Karpas-422 (cell line): ENCODE results near the gene INMT. TPM values are rescaled to one million over a fixed set of nuclear protein-coding genes. Genes with fewer than 3 reads are reported as not detected.

Experiments
- DNase-seq: peaks from one replicate; pipeline ENCODE4 v3.0.0-alpha.2; 2015
- H2AFZ ChIP-seq: fragments of 200-600 bp; sonication (generic); 2 replicates; pipeline ENCODE4 v1.6.1; 2014; ENCODE audit warnings: antibody characterized with exemption, low read length, mixed read lengths
- H3K27ac ChIP-seq: fragments of 200-600 bp; sonication (generic); 2 replicates; pipeline ENCODE4 v1.5.1; 2014; ENCODE audit warnings: mild to moderate bottlenecking, low read length, moderate library complexity
- H3K27me3 ChIP-seq: fragments of 200-600 bp; sonication (generic); 2 replicates; pipeline ENCODE4 v1.6.1; 2014; ENCODE audit warnings: low read length, mixed read lengths
- H3K36me3 ChIP-seq: fragments of 200-600 bp; sonication (generic); 2 replicates; pipeline ENCODE4 v1.6.1; 2014; ENCODE audit warnings: low read length, mixed read lengths; ENCODE audit not compliant: insufficient read depth
- H3K4me1 ChIP-seq: fragments of 200-600 bp; sonication (generic); 2 replicates; pipeline ENCODE4 v1.6.1; 2014; ENCODE audit warnings: mild to moderate bottlenecking, low read length, mixed read lengths
- H3K4me2 ChIP-seq: fragments of 200-600 bp; sonication (generic); 2 replicates; pipeline ENCODE4 v1.6.1; 2014; ENCODE audit warnings: low read length, low read depth, mild to moderate bottlenecking; ENCODE audit not compliant: poor library complexity, severe bottlenecking
- H3K4me3 ChIP-seq: fragments of 200-600 bp; sonication (generic); 2 replicates; pipeline ENCODE4 v1.5.1; 2014; ENCODE audit warnings: mild to moderate bottlenecking, antibody characterized with exemption, low read length, mixed read lengths
- H3K79me2 ChIP-seq: fragments of 200-600 bp; sonication (generic); 2 replicates; pipeline ENCODE4 v1.6.1; 2014; ENCODE audit warnings: mild to moderate bottlenecking, low read length, mixed read lengths
- H3K9ac ChIP-seq: fragments of 200-600 bp; sonication (generic); 2 replicates; pipeline ENCODE4 v1.6.0; 2014; ENCODE audit warnings: low read length
- H3K9me2 ChIP-seq: fragments of 200-600 bp; sonication (generic), shearing (Covaris generic); replicated peaks from 2 replicates; pipeline ENCODE4 v1.6.0; 2014; ENCODE audit warnings: mild to moderate bottlenecking, low read length, moderate library complexity; ENCODE audit not compliant: insufficient read depth
- H3K9me3 ChIP-seq: fragments of 300-700, 200-600 bp; sonication (generic); 2 replicates; pipeline ENCODE4 v1.6.1; 2014; ENCODE audit warnings: low read length, mixed read lengths
- H4K20me1 ChIP-seq: fragments of 200-600 bp; sonication (generic); 2 replicates; pipeline ENCODE4 v1.6.1; 2014; ENCODE audit warnings: mild to moderate bottlenecking, antibody characterized with exemption, low read length, low read depth; ENCODE audit not compliant: insufficient read depth
- total RNA-seq: library from RNA; depleted of rRNA; stranded (reverse); fragments of >200 nt; shearing (Covaris generic); gene quantifications from 2 replicates; pipeline ENCODE4 v1.2.3, GENCODE V29; 2014; ENCODE audit warnings: low replicate concordance

The INMT gene
- total RNA-seq, 1 experiment from 2014 or later = not detected

DNA sequence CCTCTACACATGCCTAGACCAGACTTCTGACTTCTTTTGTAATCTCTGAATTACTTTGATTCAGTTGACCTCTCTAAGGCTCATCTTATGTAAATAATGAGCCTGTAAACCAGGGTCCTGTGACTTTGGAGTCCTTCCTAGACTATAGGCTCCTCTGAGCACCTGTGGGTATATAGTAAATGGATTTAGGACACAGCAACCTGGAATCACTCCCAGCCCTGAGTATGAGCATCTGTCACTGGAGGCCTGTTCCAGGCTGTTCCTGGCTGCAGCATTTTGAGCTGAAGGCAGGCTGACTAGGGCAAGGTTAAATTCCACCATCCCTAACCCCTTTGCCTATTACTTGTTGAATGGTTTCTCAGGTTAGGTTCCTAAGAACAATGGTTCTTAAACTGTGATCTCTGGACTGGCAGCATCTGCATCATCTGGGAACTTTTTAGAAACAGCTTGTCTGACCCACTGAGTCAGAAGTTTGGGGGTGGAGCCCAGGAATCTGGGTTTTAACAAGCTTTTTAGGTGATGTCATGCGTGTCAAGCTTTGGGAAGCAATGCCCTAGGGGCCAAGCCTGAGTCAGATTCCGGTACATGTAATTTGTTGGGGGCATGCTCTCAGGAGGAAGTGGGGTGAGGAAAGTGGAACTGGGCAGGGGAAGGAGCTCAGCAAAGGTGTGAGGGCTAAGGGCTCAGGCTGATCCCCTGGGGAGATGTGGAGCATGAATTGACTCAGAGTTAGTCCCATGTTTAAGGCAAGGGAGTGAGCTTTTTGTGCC, 47.5 kb downstream of the INMT start:
- peak; percentile 80 for DNase-seq

GRCh38 chr7:30799976-30800661, 48.2 kb downstream of the INMT start:
- no peak for DNase-seq
- H2AFZ ChIP-seq = no peak overlapping the region
- no peaks in the 10 kb centered on the region for H3K9me3 ChIP-seq
- H3K4me1 ChIP-seq = peaks cover 51% of the 10 kb centered on the region
- no peaks in the 10 kb centered on the region for H3K36me3 ChIP-seq
- 0 out of 2 replicates have a peak, but pooled peaks cover 5% of the 10 kb centered on the region for H4K20me1 ChIP-seq
- H3K27me3 ChIP-seq = no peaks in the 10 kb centered on the region
- H3K27ac ChIP-seq = peak overlapping the region; percentile 54; the same call in 1 of the 2 replicates
- no peaks in the 10 kb centered on the region for H3K79me2 ChIP-seq
- H3K4me2 ChIP-seq = peak overlapping the region; percentile 60
- H3K9ac ChIP-seq = no peak overlapping the region
- no peak overlapping the region for H3K4me3 ChIP-seq
- H3K9me2 ChIP-seq = no peaks in the 10 kb centered on the region

More for the DNA sequence above, 47.5 kb downstream of the INMT start:
- Histone ChIP-seq H3K4me1 (peaks cover 52% of the 10 kb centered on the region), H3K9me3 (no peaks in the 10 kb centered on the region), H3K9me2 (no peaks in the 10 kb centered on the region), H3K9ac (peak overlapping the region; percentile 34), H3K36me3 (no peaks in the 10 kb centered on the region), H4K20me1 (0 out of 2 replicates have a peak, but pooled peaks cover 2% of the 10 kb centered on the region), H3K4me2 (peak overlapping the region; percentile 60), H3K27me3 (no peaks in the 10 kb centered on the region), H3K79me2 (no peaks in the 10 kb centered on the region), H3K4me3 (no peak overlapping the region), H3K27ac (peak overlapping the region; percentile 54), H2AFZ (no peak overlapping the region)

- Histone ChIP-seq H3K4me3 (no peak overlapping the region), H3K36me3 (no peaks in the 10 kb centered on the region), H3K27ac (no peak overlapping the region), H2AFZ (no peak overlapping the region), H3K9me2 (no peaks in the 10 kb centered on the region), H3K9me3 (no peaks in the 10 kb centered on the region), H3K27me3 (no peaks in the 10 kb centered on the region), H3K79me2 (no peaks in the 10 kb centered on the region), H3K4me1 (peaks cover 47% of the 10 kb centered on the region), H3K4me2 (no peak overlapping the region), H4K20me1 (0 out of 2 replicates have a peak, but pooled peaks cover 5% of the 10 kb centered on the region), H3K9ac (no peak overlapping the region)
- DNase-seq = peak; percentile 92
These were observed 48.9 kb downstream of the INMT start for GRCh38 chr7:30800785-30801252.

DNA sequence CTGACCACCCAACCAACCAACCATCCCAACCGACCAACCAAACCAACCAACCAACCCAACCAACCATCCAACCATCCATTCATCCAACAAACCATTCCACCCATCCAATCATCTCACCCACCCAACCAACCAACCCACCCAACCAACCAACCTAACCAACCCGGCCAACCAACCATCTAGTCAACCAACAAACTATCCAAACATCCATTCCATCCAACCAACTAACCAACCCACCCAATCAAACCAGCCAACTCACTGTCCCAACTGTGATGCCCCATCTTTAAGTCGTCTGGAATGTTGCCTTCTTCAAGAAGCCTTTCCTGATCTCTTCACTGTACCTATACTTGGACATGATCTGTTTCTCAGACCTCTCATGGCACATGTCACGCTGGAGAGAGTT, 50.9 kb downstream of the INMT start:
- Histone ChIP-seq H3K4me2 (no peak overlapping the region), H3K9ac (no peak overlapping the region), H3K4me3 (no peak overlapping the region), H3K27ac (no peak overlapping the region), H3K79me2 (no peaks in the 10 kb centered on the region), H3K9me2 (no peaks in the 10 kb centered on the region), H3K9me3 (no peaks in the 10 kb centered on the region), H3K4me1 (peaks cover 29% of the 10 kb centered on the region), H2AFZ (no peak overlapping the region), H3K36me3 (no peaks in the 10 kb centered on the region), H4K20me1 (0 out of 2 replicates have a peak, but pooled peaks cover 5% of the 10 kb centered on the region), H3K27me3 (no peaks in the 10 kb centered on the region)
- no peak for DNase-seq

GRCh38 chr7:30804078-30804661, 52.2 kb downstream of the INMT start:
- H2AFZ ChIP-seq = no peak overlapping the region
- H3K27me3 ChIP-seq = no peaks in the 10 kb centered on the region
- H4K20me1 ChIP-seq = 0 out of 2 replicates have a peak, but pooled peaks cover 5% of the 10 kb centered on the region
- H3K4me3 ChIP-seq = no peak overlapping the region
- H3K9me3 ChIP-seq = no peaks in the 10 kb centered on the region
- H3K79me2 ChIP-seq = no peaks in the 10 kb centered on the region
- no peak overlapping the region for H3K9ac ChIP-seq
- no peaks in the 10 kb centered on the region for H3K36me3 ChIP-seq
- no peak for DNase-seq
- no peaks in the 10 kb centered on the region for H3K9me2 ChIP-seq
- peaks cover 15% of the 10 kb centered on the region for H3K4me1 ChIP-seq
- H3K27ac ChIP-seq = no peak overlapping the region
- no peak overlapping the region for H3K4me2 ChIP-seq

DNA sequence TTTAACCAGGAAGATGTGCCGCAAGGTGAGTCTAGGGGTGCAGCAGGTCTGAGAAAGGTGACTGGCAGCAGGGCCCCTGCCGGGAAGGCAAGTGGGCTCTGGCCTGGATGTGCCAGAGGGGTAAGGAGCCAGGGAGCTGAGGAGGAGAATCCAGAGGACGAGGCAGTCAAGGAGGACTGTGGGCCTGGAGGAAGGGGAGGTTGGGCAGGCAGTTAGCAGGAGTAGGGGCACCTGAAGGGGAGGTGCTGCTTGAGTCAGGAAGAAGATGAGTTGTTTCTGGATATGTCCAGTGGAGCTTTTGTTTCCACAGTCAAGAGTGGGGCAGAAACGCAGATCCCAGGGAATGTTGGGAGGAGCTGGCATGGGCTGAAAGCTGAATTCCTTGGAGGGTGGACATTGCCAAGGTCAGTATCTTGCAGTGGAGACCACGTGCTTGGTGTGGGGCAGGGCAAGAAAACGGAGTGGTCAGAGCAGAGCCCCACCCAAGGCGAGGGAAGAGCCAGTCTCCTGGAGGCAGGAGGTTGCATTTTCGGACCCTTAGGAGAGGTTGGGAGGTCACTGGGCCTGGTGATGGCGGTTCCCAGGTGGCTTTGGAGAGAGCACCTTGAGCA, 53.3 kb downstream of the INMT start:
- H3K36me3 ChIP-seq = no peaks in the 10 kb centered on the region
- H3K4me3 ChIP-seq = no peak overlapping the region
- H2AFZ ChIP-seq = no peak overlapping the region
- no peak for DNase-seq
- 0 out of 2 replicates have a peak, but pooled peaks cover 5% of the 10 kb centered on the region for H4K20me1 ChIP-seq
- H3K4me1 ChIP-seq = peaks cover 5% of the 10 kb centered on the region
- H3K9me3 ChIP-seq = no peaks in the 10 kb centered on the region
- H3K9ac ChIP-seq = no peak overlapping the region
- H3K9me2 ChIP-seq = no peaks in the 10 kb centered on the region
- H3K27me3 ChIP-seq = no peaks in the 10 kb centered on the region
- H3K4me2 ChIP-seq = no peak overlapping the region
- H3K27ac ChIP-seq = no peak overlapping the region
- H3K79me2 ChIP-seq = no peaks in the 10 kb centered on the region

DNA sequence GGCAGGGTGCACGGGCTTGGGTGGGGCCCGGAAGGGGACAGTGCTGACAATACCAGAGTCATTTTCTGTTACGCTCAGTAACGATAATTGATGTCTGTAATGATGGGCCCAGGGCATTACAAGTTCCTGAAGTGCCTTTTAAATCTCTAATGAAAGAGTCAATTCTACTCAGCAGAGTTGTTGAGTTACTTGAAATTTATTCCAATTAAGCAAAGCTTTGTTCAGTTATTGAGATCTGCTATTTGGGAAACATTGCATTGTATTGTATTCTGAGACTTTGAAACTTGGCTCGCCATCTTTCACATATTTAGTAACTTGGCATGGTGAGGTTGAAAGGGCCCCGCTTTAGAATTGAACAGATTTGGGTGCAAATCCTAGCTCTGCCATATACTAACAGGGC, 54.0 kb downstream of the INMT start:
- no peaks in the 10 kb centered on the region for H3K4me1 ChIP-seq
- no peaks in the 10 kb centered on the region for H3K36me3 ChIP-seq
- H3K79me2 ChIP-seq = no peaks in the 10 kb centered on the region
- 0 out of 2 replicates have a peak, but pooled peaks cover 5% of the 10 kb centered on the region for H4K20me1 ChIP-seq
- H2AFZ ChIP-seq = no peak overlapping the region
- H3K9me2 ChIP-seq = no peaks in the 10 kb centered on the region
- H3K9me3 ChIP-seq = no peaks in the 10 kb centered on the region
- no peaks in the 10 kb centered on the region for H3K27me3 ChIP-seq
- H3K4me3 ChIP-seq = no peak overlapping the region
- H3K27ac ChIP-seq = no peak overlapping the region
- DNase-seq = no peak
- no peak overlapping the region for H3K4me2 ChIP-seq
- no peak overlapping the region for H3K9ac ChIP-seq
